IMR-90 (cell line): ENCODE data around the gene EPAS1. TPM values are rescaled to one million over a fixed set of nuclear protein-coding genes. Genes with fewer than 3 reads are reported as not detected.

ENCODE experiments used
- ATAC-seq: fragments of 200-7000 bp; cut with Tn5 transposase; 2 replicates; pipeline ENCODE4 v1.9.1; 2020; ENCODE audit warnings: low read depth, mild to moderate bottlenecking, moderate library complexity
- BruUV-seq: library from RNA; stranded (reverse); fragments of 400-500 nt; replicated peaks from 2 replicates; lab custom pipeline; 2021; lab: Mats Ljungman, UMichigan
- CTCF ChIA-PET: fragments of 300-600 bp; formaldehyde crosslinking; extraction: SDS; loops from one replicate; lab custom pipeline; 2021; ENCODE audit warnings: antibody characterized with exemption; lab: Yijun Ruan, JAX
- POLR2A ChIA-PET: fragments of 300-600 bp; sonication (Branson Sonifier 250); formaldehyde crosslinking; loops from one replicate; lab custom pipeline; 2022; ENCODE audit warnings: antibody characterized with exemption; ENCODE audit not compliant: unreplicated experiment; lab: Charles Lee
- DNase-seq: peaks from one replicate; pipeline ENCODE4 v3.0.0; 2013
- H2AFZ ChIP-seq: replicated peaks from 2 replicates; pipeline ENCODE3; 2013; ENCODE audit warnings: low read length, mild to moderate bottlenecking; ENCODE audit not compliant: poor library complexity
- H2AK5ac ChIP-seq: 2 replicates; pipeline ENCODE4 v1.6.1; 2013; ENCODE audit warnings: low read depth, low read length, inconsistent platforms
- H2AK9ac ChIP-seq: replicated peaks from 2 replicates; pipeline ENCODE3; 2013; ENCODE audit warnings: mild to moderate bottlenecking, low read depth, low read length, moderate library complexity; ENCODE audit not compliant: poor library complexity
- H2BK120ac ChIP-seq: 2 replicates; pipeline ENCODE4 v1.6.1; 2013; ENCODE audit warnings: low read depth, low read length, inconsistent platforms
- H2BK15ac ChIP-seq: 3 replicates; pipeline ENCODE4 v1.6.1; 2013; ENCODE audit warnings: low read depth, low read length, inconsistent platforms
- H2BK20ac ChIP-seq: 2 replicates; pipeline ENCODE4 v1.6.1; 2013; ENCODE audit warnings: low read depth, mild to moderate bottlenecking, inconsistent platforms, low read length, moderate library complexity
- H2BK5ac ChIP-seq: 2 replicates; pipeline ENCODE4 v1.6.1; 2013; ENCODE audit warnings: mild to moderate bottlenecking, low read depth, low read length, inconsistent platforms; ENCODE audit not compliant: poor library complexity, severe bottlenecking
- H3K14ac ChIP-seq: replicated peaks from 2 replicates; pipeline ENCODE4 v1.6.1; 2013; ENCODE audit warnings: low read depth, low read length, inconsistent platforms
- H3K18ac ChIP-seq: 2 replicates; pipeline ENCODE4 v1.6.1; 2013; ENCODE audit warnings: low read depth, low read length, control low read depth
- H3K23ac ChIP-seq: 2 replicates; pipeline ENCODE4 v1.6.1; 2013; ENCODE audit warnings: low read depth, low read length, inconsistent platforms
- H3K27ac ChIP-seq: 2 replicates; pipeline ENCODE4 v1.5.1; 2013; ENCODE audit warnings: mild to moderate bottlenecking, control low read depth, low read length; ENCODE audit not compliant: insufficient read depth
- H3K27me3 ChIP-seq: 2 replicates; pipeline ENCODE4 v1.6.1; 2013; ENCODE audit warnings: low read length; ENCODE audit not compliant: control insufficient read depth, insufficient read depth
- H3K36me3 ChIP-seq: 2 replicates; pipeline ENCODE4 v1.6.1; 2013; ENCODE audit warnings: low read length, mixed read lengths; ENCODE audit not compliant: control insufficient read depth, insufficient read depth
- H3K4ac ChIP-seq: 2 replicates; pipeline ENCODE4 v1.6.1; 2013; ENCODE audit warnings: low read depth, low read length, inconsistent platforms
- H3K4me1 ChIP-seq: 2 replicates; pipeline ENCODE4 v1.6.1; 2013; ENCODE audit warnings: low read length, mixed read lengths; ENCODE audit not compliant: control insufficient read depth, insufficient read depth
- H3K4me2 ChIP-seq: 2 replicates; pipeline ENCODE4 v1.6.1; 2013; ENCODE audit warnings: low read depth, mild to moderate bottlenecking, control low read depth, low read length, moderate library complexity
- H3K4me3 ChIP-seq: 2 replicates; pipeline ENCODE4 v1.5.1; 2013; ENCODE audit warnings: low read depth, mild to moderate bottlenecking, control low read depth, low read length, moderate library complexity; ENCODE audit not compliant: insufficient read depth
- H3K56ac ChIP-seq: 2 replicates; pipeline ENCODE4 v1.6.1; 2013; ENCODE audit warnings: low read length, inconsistent platforms; ENCODE audit not compliant: insufficient read depth; ENCODE audit errors: extremely low read depth
- H3K79me1 ChIP-seq, 2 experiments: 2 replicates each; pipeline ENCODE4 v1.6.1; 2013; ENCODE audit warnings: low read length in 2 of 2, inconsistent platforms in 1 of 2, low read depth in 1 of 2
- H3K9ac ChIP-seq: 2 replicates; pipeline ENCODE4 v1.6.1; 2013; ENCODE audit warnings: low read depth, low read length, control low read depth
- H3K9me1 ChIP-seq: 2 replicates; pipeline ENCODE4 v1.6.1; 2013; ENCODE audit warnings: low read length, inconsistent platforms; ENCODE audit not compliant: insufficient read depth
- H3K9me3 ChIP-seq: 2 replicates; pipeline ENCODE4 v1.6.1; 2013; ENCODE audit warnings: low read length; ENCODE audit not compliant: control insufficient read depth, insufficient read depth
- H4K20me1 ChIP-seq: 2 replicates; pipeline ENCODE4 v1.6.1; 2013; ENCODE audit warnings: low read length, inconsistent platforms; ENCODE audit not compliant: insufficient read depth
- H4K5ac ChIP-seq: 2 replicates; pipeline ENCODE4 v1.6.1; 2013; ENCODE audit warnings: mild to moderate bottlenecking, low read depth, low read length, control low read depth
- H4K8ac ChIP-seq, 2 experiments: 2 replicates each; pipeline ENCODE4 v1.6.1; 2013; ENCODE audit warnings: low read depth in 2 of 2, low read length in 2 of 2, control low read depth in 1 of 2, inconsistent platforms in 1 of 2
- H4K91ac ChIP-seq: 2 replicates; pipeline ENCODE4 v1.6.1; 2013; ENCODE audit warnings: low read depth, low read length, inconsistent platforms; ENCODE audit not compliant: insufficient read depth
- CTCF ChIP-seq: conservative IDR thresholded peaks from 2 replicates; pipeline ENCODE4 v1.5.1; 2012; ENCODE audit warnings: mild to moderate bottlenecking, low read depth, low read length, improper control_type of control experiment
- MAZ ChIP-seq: IDR thresholded peaks from 2 replicates; pipeline ENCODE4 v1.6.1; 2012; ENCODE audit warnings: low read depth, mild to moderate bottlenecking, low read length, improper control_type of control experiment, moderate library complexity, borderline replicate concordance
- NFE2L2 ChIP-seq: fragments of 150-350 bp; IDR thresholded peaks from 2 replicates; pipeline ENCODE4 v1.6.1; 2016; ENCODE audit warnings: low read depth, mild to moderate bottlenecking, low read length
- RFX5 ChIP-seq: IDR thresholded peaks from 2 replicates; pipeline ENCODE4 v1.8.0; 2012; ENCODE audit warnings: low read depth, mild to moderate bottlenecking, low read length, moderate library complexity
- SMC3 ChIP-seq: fragments of 150-350 bp; IDR thresholded peaks from 2 replicates; pipeline ENCODE4 v1.6.1; 2016; ENCODE audit warnings: low read depth, mild to moderate bottlenecking, antibody characterized with exemption, low read length, moderate library complexity
- WGBS, 2 experiments: methylation state at CpG; one replicate each; pipeline versions ENCODE4 v1.1.5 to v1.1.7; 2013; ENCODE audit warnings: missing lambda C conversion rate in 2 of 2; ENCODE audit not compliant: insufficient read length in 1 of 2; ENCODE audit errors: extremely low coverage in 2 of 2; 5-methylcytosine and 5-hydroxymethylcytosine counted together
- dilution Hi-C: fragments of 300-500 bp; cut with HindIII; formaldehyde crosslinking; loops from one replicate; pipeline ENCODE4 v1.14.3; 2018; ENCODE audit warnings: low sequenced_read_pairs; ENCODE audit not compliant: unreplicated experiment
- in situ Hi-C: fragments of 300-500 bp; cut with MboI; formaldehyde crosslinking; loops from 3 replicates; pipeline ENCODE4 v1.14.3; 2019; ENCODE audit warnings: low sequenced_read_pairs, inconsistent platforms, mixed read lengths
- intact Hi-C: fragments of 100-400 bp; cut with micrococcal nuclease; formaldehyde crosslinking; loops from 2 replicates; pipeline ENCODE4 v1.10.0; 2022
- polyA plus RNA-seq, 3 experiments: library from polyadenylated mRNA; depleted of rRNA; stranded (reverse); fragments of >200 nt; gene quantifications; 2 replicates each; pipeline ENCODE4 v1.2.3, GENCODE V29; 2012; ENCODE audit warnings: low replicate concordance in 1 of 3
- total RNA-seq: library from RNA; depleted of rRNA; stranded (reverse); fragments of >200 nt; gene quantifications from 2 replicates; pipeline ENCODE4 v1.2.3, GENCODE V29; 2012

EPAS1 gene
- total and polyA plus RNA-seq, 2 of the 4 experiments (the other 2 are of a cell fraction) = 40.7 to 120 TPM

GRCh38 chr2:46389417-46389916 is 92.3 kb downstream of the EPAS1 start:
- WGBS, 2 experiments = no CpG with 5 or more reads among the region's 13 CpGs
- in situ Hi-C loops = no loop called here

More at GRCh38 chr2:46389417-46389916, 92.3 kb downstream of the EPAS1 start:
- no peak for TF ChIP-seq SMC3
- TF ChIP-seq CTCF = 0 out of 2 replicates have a peak, but pooled peaks have one; percentile 13
- TF ChIP-seq NFE2L2 = no peak
- no peak for TF ChIP-seq RFX5
- no peak for TF ChIP-seq MAZ
- Histone ChIP-seq H4K20me1 (no peaks in the 10 kb centered on the region), H3K23ac (no peak overlapping the region), H4K5ac (no peak overlapping the region; the same call in 1 of the 2 replicates), H2AFZ (no peak overlapping the region), H2BK5ac (no peak overlapping the region), H3K79me1 (peaks cover 0 to 3% of the 10 kb centered on the region in 2 experiments; a peak in 2 of 4 replicates), H3K18ac (no peak overlapping the region), H2AK5ac (no peak overlapping the region; the same call in 1 of the 2 replicates), H4K91ac (no peak overlapping the region), H3K56ac (no peak overlapping the region), H3K36me3 (peaks cover 37% of the 10 kb centered on the region), H3K4me1 (peaks cover 6% of the 10 kb centered on the region), H3K27me3 (no peaks in the 10 kb centered on the region), H2BK20ac (no peak overlapping the region), H3K4ac (no peak overlapping the region), H3K27ac (no peak overlapping the region), H3K14ac (no peak overlapping the region), H3K4me3 (no peak overlapping the region), H3K4me2 (no peak overlapping the region), H2BK120ac (no peak overlapping the region), H2AK9ac (peak overlapping the region; percentile 20), H3K9me1 (peaks cover 14% of the 10 kb centered on the region; the same call in 1 of the 2 replicates), H2BK15ac (no peak overlapping the region), H3K9me3 (no peaks in the 10 kb centered on the region), H3K9ac (no peak overlapping the region), H4K8ac (no peak overlapping the region)
- no TSS peak for BruUV-seq
- dilution Hi-C loops (no loop called here), intact Hi-C loops (loop anchor here (2.0 kb wide), 1 partner anchor 71 kb away; no protein-coding TSS in a partner anchor)
- DNase-seq = peak; percentile 25
- peak; percentile 12; the same call in 1 of the 2 replicates for ATAC-seq
- ChIA-PET CTCF (no interaction called here), POLR2A (no interaction called here)
